HG02938 (cell line): ENCODE measurements around the gene ZNF407.

ENCODE experiments used
- ATAC-seq: cut with Tn5 transposase; IDR thresholded peaks from one replicate; pipeline ENCODE4 v1.9.1; 2021; ENCODE audit warnings: mild to moderate bottlenecking, moderate library complexity; ENCODE audit not compliant: unreplicated experiment

Gene ZNF407

DNA sequence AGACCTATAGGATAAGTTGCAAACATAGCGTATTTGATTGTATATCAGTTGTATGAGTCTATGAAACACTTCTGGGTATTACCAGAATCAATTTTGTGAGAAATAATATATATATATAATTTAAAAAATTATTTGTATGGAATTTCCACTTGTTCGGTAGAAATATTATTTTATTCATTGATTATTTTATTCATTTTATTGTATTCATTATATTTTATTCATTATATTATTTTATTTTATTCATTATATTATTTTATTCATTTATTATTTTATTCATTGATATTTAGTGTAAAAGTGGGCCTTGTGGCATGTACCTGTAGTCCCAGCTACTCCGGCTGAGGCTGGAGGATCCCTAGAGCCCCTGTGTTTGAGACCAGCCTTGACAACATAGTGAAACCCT, 268.9 kb downstream of the ZNF407 start:
- no peak for ATAC-seq

DNA sequence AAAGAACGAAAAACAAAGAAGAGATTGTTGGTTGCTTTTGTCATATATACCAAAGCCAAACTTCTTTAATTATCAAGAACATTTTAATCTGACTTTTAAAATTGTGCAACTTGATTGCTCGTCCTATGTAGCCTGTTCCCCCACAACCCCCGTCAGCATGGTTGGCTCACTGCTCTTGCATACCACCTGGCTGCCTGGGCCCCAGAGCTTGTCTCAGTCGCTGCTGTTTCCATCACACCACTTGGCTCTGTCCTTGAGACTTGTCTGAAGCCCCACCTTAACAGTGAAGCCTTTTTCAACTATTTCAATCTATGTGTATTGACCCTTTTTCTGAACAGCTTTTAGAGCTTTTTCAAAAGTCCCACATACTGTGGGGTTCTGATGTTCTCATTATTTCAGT, 270.8 kb downstream of the ZNF407 start:
- ATAC-seq = no peak

DNA sequence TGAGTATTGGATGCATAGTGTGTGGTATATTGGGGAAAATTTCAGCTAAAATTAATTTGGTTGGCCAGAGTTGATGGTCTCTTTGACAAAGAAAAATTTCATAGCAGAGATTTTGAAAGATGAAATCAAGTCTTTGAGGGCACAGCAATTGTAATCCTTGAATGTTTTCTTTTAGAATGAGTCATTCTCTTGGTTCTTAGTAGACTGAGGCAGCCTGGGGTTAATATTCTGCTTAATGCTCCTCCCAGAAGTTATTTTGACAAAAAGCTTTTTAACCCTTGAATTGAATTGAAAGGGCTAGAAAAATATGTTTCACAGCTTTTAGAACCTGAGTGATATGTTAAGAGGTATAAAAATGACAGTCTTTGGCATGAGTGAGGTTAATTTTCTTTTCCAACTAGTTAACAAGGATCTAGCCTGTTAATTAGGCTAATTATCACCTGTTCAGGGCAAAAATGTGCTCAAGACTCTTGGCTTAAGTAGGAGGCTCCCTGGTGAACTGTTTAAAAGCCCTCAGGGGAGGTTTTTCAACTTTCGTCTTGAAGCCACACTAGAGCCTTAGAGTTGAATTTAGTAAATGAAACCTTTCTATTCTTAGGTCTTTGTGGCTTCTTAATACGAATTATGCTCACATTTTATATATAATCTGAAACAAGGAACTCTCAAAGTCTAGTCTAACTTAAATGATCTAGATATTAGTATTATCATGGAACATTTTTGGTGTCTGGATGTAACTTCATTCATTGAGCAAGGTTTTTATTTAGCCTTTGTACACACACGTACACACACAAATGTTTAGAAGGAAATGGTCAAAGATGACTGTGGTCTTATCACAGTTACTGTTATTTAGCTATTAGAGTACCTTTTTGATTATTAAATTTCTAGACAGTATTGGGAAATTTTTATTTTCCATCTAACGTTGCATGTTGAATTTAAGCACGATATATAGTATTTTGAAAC, 272.5 kb downstream of the ZNF407 start:
- ATAC-seq = peak; percentile 87

DNA sequence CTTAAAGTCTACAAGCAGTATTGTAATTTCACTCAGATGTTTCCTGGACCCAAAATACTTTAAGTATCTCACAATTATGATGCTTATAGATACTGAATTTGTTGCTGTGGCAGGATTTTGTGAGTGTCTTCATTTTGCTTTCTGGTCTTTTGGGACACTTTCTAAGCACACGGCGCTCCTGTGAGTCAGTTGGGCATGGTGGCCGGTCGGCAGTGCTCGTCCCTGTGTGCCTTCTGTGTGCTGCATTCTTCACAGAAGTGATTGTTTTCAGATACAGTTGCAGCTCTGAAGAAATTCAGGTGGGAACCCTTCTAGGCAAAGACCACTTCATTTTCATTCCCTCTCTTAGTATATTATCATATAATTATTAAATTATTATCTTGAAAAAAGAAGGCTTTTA, 273.3 kb downstream of the ZNF407 start:
- peak; percentile 7 for ATAC-seq

DNA sequence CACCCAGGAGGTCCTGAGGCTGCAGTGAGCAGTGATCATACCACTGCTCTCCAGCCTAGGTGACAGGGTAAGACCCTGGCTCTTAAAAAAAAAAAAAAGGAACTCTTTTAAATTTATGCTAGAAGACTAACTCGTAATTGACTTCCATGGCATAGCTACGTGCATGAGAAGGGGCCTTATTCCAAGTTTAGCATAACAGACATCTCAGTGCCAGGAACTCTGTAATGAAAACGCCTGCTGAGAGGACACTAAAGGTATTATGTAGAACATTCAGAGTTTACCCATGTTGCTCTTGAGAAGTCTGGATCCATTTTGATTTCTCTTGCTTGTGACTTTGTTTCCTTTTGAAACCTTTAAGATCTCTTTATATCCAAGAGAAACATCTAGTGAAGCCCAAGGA, 276.0 kb downstream of the ZNF407 start:
- no peak for ATAC-seq

DNA sequence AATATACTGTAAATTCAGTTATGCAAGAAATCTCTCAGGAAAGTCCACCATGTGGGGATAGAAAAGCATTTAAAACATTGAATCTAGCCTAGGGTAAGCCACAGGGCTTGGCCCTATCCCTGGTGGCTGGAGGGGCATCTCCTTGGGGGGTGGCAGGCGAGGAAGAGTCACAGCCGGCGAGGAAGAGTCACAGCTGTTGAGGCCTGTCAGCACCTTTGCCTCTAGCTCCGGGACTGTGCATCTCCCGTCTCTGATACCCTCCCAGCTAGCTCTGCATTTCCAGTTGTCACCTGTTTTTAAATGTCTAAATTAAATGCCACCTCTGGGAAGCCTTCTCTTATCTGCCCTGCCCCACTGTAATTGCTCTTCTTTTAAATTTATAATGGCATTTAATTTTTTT, 276.7 kb downstream of the ZNF407 start:
- no peak for ATAC-seq

DNA sequence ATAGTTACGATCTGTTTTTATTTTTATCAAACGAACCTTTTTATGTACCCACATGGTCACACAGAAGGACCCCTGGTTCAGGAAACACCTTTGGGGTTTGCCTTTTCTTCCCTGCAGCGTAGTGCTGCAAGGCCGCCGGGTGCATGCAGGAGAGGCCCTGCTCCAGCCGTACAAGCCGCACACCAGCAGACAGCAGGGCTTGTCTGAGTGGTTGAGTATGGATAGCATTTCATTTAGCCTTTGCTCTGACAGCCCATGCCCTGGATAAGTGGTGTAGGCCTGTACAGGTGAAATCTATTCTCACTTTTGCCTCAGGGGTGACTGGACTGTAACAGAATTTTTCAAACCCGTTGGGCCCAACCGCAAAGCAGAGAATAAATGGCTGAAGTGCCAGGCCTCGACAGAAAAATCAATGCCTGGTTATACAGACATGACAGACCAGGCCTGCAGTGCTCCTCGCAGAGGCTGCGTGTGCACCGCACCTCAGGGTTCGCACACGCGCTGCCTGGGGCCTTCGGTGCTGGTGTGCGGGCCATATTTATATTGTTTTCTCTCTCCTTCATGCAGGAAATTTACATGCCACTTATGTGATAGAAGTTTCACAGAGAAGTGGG, 279.1 kb downstream of the ZNF407 start:
- ATAC-seq = no peak

DNA sequence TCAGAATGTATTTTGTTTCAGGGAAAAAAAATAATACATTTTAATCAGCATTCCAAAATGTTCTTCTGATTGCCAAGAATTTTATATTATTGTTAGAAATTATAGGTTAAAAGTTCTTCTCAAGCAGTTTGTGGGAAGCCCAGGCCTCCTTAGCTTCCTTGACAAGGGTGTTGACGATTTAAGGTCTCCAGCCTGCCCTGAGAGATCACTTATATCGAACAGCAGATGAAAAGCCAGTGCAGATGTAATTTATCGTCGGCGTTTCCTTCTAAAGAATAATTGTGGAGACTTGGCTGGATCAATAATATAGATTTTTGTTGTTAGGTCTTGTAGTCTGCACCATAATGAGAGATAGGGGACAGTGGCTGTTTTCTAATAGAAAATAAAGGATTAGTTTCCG, 280.6 kb downstream of the ZNF407 start:
- no peak for ATAC-seq

DNA sequence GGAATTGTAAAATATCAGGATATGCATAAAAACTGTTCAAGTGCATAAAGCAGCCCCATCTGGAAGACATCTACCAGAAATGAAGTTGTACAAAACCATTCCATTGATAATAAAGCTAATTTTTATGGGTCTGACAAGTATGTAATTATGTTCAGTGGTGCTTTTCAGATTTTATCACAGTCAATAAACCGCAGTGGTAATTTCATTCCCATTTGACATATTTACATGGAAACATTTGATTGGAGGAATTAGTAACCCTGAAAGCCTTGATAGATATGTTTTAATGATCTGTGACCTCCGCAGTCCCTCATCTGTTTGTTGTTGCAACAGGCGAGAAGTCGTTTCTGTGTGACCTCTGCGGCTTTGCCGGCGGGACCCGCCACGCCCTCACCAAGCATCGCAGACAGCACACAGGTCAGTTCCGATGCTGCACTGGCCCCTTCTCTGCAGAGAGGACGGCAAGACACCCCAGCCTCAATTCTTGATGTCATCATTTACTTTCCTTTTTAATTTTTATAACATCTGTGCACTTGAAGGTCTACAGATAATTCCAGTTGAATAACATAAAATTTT, 283.1 kb downstream of the ZNF407 start:
- no peak for ATAC-seq

DNA sequence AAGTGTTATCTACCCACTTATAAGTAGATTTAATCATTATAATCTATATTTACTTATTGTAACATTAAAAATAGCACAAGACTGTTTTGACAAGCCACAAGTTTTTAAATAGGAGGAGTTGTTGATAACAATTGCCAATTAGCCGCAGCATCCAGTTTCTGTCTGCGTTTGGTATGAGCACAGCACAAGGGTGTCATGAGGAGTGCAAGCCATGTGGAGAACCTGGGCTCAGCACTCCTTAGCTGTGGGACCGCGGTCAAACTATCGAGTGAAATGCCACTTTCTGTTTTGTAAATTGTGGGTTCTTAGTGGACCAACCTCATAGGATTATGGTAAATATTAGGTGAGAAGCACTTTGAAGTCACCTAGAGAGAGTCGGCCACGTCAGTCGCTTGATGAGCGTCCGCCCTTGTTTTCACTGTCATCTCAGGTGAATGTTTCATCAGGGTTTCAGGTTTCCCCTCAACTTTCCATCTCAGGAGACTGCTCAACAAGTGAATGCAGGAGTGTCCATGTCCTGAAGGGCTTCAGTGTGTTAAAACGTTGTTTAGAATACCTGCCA, 294.5 kb downstream of the ZNF407 start:
- ATAC-seq = no peak

DNA sequence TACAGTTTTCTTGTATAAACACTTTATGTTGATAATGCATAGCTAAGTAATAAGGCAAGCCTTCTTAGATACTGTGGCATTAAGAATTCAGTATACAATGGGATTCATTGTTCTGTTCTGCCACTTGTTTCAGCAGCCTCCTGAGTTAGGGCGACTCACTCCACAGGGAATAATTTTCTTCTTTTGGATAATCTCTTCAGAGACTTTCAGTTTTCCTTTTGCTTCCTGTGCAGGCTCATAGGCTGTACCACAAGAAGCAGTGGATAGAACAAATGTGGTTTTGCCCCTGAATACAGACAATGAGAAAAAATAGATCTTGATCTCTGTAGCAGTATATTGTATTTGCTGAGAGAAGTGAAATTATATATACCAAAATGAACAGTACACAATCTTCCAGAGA, 298.0 kb downstream of the ZNF407 start:
- no peak for ATAC-seq

DNA sequence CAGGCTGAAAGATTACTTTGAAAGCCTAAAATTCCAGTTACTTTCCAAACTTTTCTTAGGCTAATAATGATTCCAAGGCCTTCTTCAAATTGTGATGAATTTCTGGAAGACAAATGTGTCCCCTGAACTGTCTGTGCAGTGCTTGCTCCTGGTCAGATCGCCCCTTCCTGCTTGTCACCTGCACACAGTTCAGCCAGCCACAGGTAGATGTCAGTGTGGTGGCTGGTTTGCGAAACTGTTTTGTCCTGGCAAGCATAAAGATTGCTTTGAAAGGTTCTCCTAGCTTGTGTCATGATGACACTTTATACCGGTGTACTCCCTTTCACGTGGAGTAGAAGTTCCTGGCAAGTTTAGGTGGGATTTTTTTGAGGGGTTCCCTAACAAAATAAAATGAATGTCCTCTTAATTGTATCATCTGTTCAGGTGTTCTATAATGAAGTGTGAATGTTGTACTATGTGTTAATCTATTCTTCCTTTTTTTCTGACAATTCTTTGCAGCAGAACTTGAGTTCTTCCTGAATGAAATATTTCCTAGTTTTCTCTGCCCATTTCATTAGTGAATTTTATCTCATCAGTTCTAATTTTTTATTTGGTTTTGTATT, 298.8 kb downstream of the ZNF407 start:
- peak; percentile 76 for ATAC-seq

DNA sequence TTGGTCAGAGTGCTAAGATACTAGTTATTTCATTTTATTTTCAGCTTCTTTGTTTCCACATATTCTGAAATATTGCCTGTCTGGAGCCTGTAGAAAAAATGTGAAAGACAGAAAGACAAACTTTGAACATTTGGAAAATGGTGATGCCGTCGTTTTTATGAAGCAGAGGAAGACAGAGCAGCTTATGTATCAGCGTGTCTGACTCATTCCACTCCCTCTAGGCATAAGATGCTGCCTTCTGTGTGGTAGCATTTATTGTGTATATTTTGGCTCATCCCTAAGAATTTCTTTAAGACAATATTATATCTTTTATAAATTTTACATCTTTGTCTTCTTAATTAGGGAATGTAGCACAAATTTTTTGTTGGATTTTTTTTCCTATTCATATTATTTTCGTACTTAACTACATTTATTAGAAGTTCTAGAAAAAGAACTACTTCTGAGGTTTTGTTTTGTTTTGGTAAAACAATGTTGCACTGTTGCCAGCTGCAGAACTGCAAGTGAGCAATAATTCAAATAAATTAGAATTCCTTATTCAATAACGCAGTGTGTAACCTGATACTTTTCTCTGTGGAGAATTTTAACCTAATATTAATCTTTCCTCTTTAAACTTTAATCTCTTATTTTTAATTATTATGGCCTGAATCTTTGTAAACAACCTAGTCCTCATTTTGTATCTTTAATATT, 300.4 kb downstream of the ZNF407 start:
- ATAC-seq = no peak

DNA sequence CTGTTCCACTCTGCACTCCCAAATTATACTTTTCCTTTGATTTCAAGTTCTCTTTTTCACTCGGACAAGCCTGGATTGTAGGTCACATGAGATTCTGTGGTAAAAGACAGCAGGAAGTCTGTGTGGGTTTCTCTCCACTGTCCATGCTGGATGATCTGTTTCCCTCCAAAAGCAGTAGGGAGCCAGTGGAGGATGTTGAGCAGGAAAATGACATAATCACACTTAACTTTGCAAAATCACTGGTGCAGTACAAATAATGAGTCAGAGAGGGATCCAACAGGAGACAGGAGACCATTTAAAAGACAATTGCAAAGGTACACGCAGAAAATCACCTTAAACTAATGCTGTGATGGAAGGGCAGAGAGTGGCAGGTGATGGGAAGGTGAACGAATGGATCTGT, 301.3 kb downstream of the ZNF407 start:
- ATAC-seq = no peak

DNA sequence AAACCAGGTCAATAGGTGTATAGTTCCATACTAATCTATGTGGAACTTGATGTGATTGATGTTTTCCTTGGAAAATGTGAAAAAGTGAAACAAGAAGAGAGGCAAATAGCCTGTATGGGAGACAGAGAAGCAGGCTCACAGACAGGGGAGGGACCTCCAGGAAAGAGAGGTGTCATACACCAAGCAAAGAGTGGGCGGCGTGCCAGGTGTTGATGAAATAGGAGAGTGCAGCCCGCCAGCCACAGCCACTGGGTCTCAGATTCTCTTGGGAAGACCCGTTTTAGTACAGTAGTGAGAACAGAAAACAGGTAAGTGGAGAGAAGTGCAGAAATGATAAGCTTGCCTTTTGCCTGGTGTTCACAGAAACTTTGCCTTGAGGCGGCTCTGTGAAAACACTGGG, 301.9 kb downstream of the ZNF407 start:
- no peak for ATAC-seq

DNA sequence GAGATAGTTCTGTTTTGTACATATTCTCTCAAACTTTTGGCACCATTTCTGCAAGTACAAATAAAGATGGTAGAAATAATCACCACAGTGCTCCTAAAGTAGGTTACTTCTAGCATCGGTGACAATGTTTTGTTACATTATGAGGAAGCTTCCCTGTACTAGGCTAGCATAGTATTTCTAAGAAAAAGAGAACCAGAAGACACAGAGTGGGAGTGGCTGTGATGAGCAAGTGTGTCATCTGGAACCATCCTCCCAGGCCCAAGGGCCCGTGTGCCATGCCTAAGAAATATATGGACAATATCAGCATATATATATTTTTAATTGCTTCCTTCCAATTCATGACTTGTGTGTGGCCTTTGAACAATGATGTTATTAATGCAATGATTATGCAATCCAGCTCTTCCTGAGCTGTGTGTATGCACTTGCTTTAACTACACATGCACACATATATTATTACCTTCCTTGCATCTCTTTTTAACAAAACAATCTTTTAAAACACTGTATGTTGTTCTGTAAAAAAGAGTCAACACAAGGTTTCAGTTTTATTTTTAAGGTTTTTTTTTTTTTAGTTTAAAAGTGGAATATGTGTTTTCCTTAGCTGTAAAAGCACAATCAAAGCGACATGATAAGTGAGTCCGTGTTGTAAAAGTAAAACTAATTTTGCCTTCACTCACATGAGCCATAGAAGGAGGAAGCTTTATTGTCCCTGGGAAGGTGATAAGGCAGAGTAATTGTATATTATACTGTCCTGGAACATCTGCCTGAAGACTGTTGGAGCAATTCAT, 303.9 kb downstream of the ZNF407 start:
- ATAC-seq = no peak

DNA sequence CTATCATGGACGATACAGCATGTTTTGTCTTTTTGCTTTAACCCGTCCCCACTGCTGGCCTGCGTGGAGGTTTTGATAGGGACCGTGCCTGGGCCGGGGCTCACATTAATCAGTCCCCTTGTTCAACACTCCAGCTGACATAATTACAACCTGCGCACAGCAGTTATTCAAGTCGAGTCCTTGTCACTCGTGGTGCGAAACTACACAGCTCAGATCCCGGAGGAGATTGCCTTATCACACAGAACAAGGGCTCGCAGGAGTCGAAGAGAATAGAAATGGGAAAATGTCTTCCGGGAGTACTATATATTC, 304.4 kb downstream of the ZNF407 start:
- no peak for ATAC-seq

DNA sequence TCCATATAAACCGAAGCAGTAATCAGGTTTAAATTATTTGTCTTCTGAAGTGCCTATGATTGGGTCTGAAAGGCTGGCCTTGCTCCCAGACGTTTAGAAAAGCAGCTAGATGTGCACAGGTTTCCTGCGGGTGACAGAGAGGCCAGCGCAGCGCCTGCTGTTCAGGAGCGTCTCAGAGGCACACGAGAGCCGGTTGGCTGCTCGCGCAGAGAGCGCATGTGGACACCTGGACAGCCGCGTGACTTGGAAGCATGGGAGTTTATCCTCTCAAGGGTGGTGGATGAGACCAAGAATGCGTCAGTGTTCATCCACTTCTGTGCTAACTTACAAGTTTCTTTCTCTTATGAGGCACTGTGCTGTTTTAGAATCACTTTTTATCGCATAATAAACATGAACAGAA, 307.6 kb downstream of the ZNF407 start:
- ATAC-seq = no peak

DNA sequence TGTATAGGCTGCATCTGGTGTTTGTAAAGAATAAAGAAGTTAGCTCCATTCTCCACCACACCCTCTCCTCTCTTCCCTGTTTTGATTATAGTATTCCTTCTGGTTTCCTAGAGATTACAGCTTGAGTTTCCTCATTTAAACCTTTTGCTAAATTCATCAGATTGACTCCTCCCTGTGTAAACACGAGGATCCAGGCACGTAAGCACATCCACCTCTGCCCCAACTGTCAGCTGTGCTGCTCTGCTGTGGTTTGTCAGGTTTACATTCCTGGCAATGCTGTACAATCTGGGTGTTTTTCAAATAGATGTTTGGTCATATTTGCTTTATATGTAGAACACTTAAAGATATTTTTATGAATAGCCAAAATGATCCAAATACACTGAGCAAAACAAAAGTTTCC, 308.5 kb downstream of the ZNF407 start:
- no peak for ATAC-seq

DNA sequence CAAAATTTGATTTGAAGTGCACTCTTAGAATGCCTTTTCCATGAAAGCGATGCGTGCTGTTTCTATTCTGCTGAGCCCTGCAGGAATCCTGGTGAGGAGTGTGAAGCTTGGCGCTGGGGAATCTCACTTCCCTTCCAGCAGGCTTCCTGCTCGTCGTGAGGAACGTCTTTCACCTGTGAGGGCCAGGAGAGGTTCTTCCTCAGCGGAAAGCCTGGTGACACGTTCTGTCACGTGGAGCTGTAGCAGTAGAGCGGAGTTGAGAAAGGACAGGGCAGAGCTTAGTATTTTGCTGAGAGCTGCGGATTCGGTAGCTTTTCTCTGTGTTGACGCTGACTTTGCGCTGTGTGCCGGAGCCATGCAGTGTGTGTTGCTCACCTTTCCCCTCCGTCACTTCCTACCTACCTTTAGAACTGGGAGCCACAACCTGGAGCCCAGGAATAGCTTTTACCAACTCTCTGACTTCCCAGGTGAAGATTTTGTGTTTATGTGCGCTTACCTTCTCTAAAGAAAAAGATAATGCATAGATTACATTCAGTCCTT, 316.5 kb downstream of the ZNF407 start:
- no peak for ATAC-seq
